Body of pancreas (tissue), 4 donors: ENCODE data around the gene EGR4.

ENCODE experiments used
- CTCF ChIP-seq, 7 experiments: fragments of 450-650 bp in 4 of 7; fragments of 200-600 bp in 3 of 7; sonication (generic) in 3 of 7; IDR thresholded peaks; one replicate each; pipeline ENCODE4 v1.5.1; 2016 to 2019; ENCODE audit warnings: antibody characterized with exemption in 7 of 7
- POLR2A ChIP-seq, 3 donors: fragments of 450-650 bp; IDR thresholded peaks; one replicate each; pipeline ENCODE4 v1.6.1; 2016; ENCODE audit warnings: antibody characterized with exemption in 3 of 3, mild to moderate bottlenecking in 2 of 3

- TF ChIP-seq CTCF (IDR thresholded peaks at IDR 0.05) (no peak), POLR2A (IDR thresholded peaks at IDR 0.05) (no peak)
Measured at GRCh38 chr2:73282924-73283544, 10.3 kb downstream of the EGR4 start.
